PFSK-1 (cell line): ENCODE data around the gene DISP3.

Experiments
- POLR2AphosphoS5 ChIP-seq: IDR thresholded peaks from 2 replicates; pipeline ENCODE4 v1.6.1; 2012; ENCODE audit warnings: low read depth, mild to moderate bottlenecking, control low read depth, low read length, moderate library complexity
- REST ChIP-seq, 2 experiments: IDR thresholded peaks; 2 replicates each; pipeline versions ENCODE4 v1.6.1 to v1.8.0; 2011 to 2012; ENCODE audit warnings: low read depth in 2 of 2, low read length in 2 of 2, control low read depth in 1 of 2, inconsistent platforms in 1 of 2, mild to moderate bottlenecking in 1 of 2, moderate library complexity in 1 of 2; ENCODE audit not compliant: insufficient read depth in 1 of 2
- SIN3A ChIP-seq: IDR thresholded peaks from 2 replicates; pipeline ENCODE4 v1.6.1; 2012; ENCODE audit warnings: mild to moderate bottlenecking, low read length, moderate library complexity, borderline replicate concordance; ENCODE audit not compliant: insufficient read depth
- TAF1 ChIP-seq: IDR thresholded peaks from 2 replicates; pipeline ENCODE4 v1.6.1; 2012; ENCODE audit warnings: low read length, control low read depth, borderline replicate concordance; ENCODE audit not compliant: insufficient read depth

GRCh38 chr1:11441211-11441952 lies 37.6 kb upstream of the DISP3 start:
- TF ChIP-seq POLR2AphosphoS5 (no peak), TAF1 (no peak), REST (IDR thresholded peaks at IDR 0.05; ENCODE audit: insufficient read depth in 1 of 2, low read depth in 2 of 2, low read length in 2 of 2) (no peak), SIN3A (no peak)
